IPS-18c (cell line): ENCODE results near the gene DYSF.
"Not testable (repeated sequence)": the region's sequence is repeated elsewhere in the genome, so short reads cannot be mapped to it uniquely, and the experiment has no call there.

Experiments
- H3K4me3 ChIP-seq: 2 replicates; pipeline ENCODE4 v1.7.0; 2013; ENCODE audit warnings: low read depth, mild to moderate bottlenecking, low read length, moderate library complexity; ENCODE audit not compliant: insufficient read depth
- H3K9me3 ChIP-seq: one replicate; pipeline ENCODE4 v1.6.1; 2013; ENCODE audit warnings: mild to moderate bottlenecking, low read length, moderate library complexity; ENCODE audit not compliant: control insufficient read depth, insufficient read depth

Gene DYSF

DNA sequence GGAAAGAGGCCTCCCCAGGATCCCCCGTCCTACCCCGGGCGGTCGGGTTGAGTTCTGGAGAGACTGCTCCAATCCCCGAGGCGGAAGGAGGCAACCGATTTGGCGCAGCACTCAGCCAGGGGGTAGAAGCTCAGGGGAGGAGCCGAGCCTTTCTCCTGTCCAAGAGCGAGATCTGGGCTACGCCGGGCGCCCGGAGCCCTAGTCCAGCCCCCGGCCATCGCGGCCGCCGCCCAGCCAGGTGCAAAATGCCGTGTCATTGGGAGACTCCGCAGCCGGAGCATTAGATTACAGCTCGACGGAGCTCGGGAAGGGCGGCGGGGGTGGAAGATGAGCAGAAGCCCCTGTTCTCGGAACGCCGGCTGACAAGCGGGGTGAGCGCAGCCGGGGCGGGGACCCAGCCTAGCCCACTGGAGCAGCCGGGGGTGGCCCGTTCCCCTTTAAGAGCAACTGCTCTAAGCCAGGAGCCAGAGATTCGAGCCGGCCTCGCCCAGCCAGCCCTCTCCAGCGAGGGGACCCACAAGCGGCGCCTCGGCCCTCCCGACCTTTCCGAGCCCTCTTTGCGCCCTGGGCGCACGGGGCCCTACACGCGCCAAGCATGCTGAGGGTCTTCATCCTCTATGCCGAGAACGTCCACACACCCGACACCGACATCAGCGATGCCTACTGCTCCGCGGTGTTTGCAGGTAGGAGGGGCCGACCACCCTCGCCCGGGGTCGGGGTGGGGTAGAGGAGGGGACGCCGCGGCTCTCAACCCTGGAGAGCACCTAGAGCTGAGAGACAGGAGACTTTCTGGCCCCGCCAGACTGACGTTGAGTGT is at the start of gene DYSF:
DYSF (plus strand) TSS at position 158 of the 817 bp plus-strand sequence.
- H3K4me3 ChIP-seq = peak within 1 kb of the TSS; percentile 53
- H3K9me3 ChIP-seq = no peaks in the 10 kb centered on the region

DNA sequence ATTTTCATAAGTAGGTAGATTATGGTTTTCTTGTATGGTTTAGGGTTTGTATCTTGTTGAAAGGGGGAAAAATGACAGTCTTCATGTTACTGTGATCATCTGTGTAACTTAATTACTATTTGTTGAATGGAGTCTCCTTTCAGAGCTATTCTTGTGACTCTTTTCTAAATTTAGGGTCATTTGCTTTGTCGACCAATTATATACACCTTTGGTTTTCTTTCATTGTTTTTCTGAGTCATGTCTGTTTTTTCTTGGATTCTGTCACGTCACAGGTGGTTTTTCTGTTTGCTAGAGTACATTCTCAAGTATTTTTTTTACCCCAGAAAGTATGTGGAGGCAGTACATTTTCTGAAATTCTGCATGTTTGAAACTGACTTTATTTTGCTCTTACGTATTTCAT is 43.8 kb upstream of the DYSF start:
- Histone ChIP-seq H3K9me3 (no peaks in the 10 kb centered on the region), H3K4me3 (no peak overlapping the region)

DNA sequence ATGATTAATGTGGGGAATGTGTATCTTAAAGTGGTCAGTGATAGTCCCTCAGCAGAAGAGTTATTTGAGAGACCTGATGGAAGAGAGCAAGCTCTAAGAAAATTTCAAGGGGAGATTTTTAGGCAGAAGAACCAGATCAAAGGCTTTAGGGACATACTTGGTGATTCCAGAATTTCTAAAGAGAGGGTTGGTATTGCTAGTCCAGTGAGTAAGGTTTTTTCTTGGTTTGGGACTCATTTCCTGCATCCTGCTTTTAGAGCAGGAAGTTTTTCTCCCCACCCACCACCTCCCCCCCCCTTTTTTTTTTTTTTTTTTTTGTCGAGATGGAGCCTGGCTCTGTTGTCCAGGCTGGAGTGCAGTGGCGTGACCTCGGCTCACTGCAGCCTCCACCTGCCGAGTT is 42.7 kb upstream of the DYSF start:
- Histone ChIP-seq H3K4me3 (no peak overlapping the region), H3K9me3 (no peaks in the 10 kb centered on the region)

DNA sequence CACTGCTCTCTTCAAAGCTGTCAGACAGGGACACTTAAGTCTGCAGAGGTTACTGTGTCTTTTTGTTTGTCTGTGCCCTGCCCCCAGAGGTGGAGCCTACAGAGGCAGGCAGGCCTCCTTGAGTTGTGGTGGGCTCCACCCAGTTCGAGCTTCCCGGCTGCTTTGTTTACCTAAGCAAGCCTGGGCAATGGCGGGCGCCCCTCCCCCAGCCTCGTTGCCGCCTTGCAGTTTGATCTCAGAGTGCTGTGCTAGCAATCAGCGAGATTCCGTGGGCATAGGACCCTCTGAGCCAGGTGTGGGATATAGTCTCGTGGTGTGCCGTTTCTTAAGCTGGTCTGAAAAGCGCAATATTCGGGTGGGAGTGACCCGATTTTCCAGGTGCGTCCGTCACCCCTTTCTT is 36.5 kb upstream of the DYSF start:
- H3K9me3 ChIP-seq, H3K4me3 ChIP-seq: not testable (repeated sequence)

DNA sequence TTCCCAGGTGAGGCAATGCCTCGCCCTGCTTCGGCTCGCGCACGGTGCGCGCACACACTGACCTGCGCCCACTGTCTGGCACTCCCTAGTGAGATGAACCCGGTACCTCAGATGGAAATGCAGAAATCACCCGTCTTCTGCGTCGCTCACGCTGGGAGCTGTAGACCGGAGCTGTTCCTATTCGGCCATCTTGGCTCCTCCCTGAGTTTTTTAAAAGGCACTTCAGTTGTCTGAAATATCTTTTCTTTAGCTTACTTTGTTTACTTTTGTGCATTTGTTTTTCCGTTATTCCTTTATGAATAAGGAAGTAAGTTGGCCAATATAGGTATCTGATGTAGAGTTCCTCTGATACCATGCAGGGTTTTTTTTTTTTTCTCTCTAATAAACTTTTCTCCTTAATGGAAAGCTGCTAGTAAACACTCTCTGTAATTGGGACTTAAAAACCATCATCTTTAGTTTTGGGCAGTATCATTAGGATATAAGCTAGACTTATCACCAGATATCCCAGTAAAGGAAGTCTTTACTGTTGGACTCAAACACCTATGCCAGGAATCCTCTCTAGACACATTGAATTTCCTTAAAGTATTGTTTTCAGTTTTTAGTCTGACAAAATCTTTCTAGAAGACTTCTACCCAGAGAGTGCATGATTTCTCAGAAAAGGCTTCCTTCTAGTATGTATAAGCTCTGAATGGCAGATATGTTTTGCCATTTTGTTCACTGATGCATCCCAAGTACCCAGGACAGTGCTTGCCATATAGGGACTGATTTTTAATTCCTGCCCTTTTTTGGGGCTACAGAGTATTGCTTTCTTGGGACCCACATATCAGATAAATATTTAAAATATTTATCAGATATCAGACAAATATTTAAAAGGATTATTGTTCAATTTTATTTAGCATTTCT is 35.8 kb upstream of the DYSF start:
- Histone ChIP-seq H3K9me3 (no peaks in the 10 kb centered on the region), H3K4me3 (peak overlapping the region; percentile 26; the same call in 1 of the 2 replicates)

DNA sequence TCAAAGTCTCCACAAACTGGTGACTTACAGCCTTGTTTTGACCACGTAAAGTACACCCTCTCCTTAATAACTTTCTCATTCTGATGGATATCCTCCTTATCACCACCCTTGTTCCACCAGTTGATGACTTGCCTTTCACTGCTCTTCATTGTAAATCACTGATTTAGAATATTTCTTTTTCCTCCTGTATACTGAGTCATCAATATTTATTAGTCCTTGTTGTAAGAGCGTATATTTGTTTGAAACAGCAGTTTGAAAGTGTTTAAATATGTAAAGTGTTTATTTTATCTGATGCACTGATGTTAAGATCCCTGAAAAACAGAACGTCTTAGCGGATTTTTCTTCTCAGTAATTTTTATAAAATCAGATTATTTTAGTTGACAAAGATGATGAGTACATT is 34.2 kb upstream of the DYSF start:
- H3K9me3 ChIP-seq = no peaks in the 10 kb centered on the region
- no peak overlapping the region for H3K4me3 ChIP-seq

DNA sequence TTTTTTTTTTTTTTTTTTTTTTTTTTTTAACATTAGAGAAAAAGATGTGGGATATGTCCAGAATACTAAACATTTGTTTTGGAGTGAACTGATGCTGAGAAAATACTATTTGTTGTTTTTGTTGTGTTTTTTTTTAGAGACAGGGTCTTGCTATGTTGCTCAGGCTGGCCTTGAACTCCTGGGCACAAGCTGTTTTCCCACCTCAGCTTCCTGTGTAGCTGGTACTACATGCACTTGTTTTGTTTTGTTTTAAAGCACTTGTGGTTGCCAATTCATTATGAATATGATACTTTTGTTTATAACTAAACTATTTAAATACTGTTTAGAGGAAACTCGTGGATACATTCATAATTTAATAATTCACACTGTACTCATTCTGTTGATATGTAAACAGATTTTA is 33.4 kb upstream of the DYSF start:
- Histone ChIP-seq H3K4me3 (no peak overlapping the region), H3K9me3 (no peaks in the 10 kb centered on the region)

DNA sequence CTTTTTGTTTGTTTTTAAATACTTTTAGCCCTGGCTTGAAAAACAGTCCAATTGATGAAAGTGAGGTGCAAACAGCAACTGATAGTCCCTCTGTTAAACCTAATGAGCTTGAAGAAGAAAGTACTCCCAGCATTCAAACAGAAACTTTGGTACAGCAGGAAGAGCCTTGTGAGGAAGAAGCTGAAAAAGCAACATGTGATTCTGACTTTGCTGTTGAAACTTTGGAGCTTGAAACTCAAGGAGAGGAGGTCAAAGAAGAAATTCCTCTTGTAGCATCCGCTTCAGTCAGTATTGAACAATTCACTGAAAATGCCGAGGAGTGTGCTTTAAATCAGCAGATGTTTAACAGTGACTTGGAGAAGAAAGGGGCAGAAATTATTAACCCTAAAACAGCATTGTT is 30.6 kb upstream of the DYSF start:
- H3K4me3 ChIP-seq = no peak overlapping the region
- no peaks in the 10 kb centered on the region for H3K9me3 ChIP-seq

DNA sequence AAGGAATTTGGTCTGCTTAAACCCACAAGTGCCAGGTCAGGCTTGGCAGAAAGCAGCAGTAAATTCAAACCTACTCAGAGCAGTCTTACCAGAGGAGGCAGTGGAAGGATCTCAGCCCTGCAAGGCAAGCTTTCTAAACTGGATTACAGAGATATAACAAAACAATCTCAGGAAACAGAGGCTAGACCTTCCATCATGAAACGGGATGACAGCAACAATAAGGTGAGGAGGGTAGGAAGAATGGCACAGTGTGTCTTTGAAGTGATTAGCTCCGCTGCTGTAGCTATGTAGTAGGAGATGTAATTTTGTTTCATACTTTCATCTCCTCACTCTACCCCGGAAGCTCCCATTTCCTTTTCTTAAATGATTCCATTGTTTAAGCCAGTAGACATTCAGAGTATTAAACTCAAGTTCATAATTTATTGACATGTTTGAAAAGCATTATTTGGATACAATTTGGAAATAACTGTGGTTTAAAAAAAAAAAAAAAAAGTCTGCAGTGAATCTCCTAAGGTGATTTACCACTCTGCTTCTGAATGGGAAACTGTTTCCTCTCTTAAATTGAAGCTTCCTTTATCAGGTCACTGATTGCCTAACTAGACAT is 29.4 kb upstream of the DYSF start:
- Histone ChIP-seq H3K4me3 (no peak overlapping the region), H3K9me3 (peaks cover 2% of the 10 kb centered on the region)

DNA sequence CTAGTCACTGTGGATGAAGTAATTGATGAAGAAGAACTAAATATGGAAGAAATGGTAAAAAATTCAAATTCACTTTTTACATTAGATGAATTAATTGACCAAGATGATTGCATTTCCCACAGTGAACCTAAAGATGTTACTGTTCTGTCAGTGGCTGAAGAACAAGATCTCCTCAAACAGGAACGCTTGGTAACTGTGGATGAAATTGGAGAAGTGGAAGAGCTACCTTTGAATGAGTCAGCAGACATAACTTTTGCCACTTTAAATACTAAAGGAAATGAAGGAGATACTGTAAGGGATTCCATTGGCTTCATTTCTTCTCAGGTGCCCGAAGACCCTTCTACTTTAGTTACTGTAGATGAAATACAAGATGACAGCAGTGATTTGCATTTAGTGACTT is 26.6 kb upstream of the DYSF start:
- Histone ChIP-seq H3K9me3 (peaks cover 2% of the 10 kb centered on the region), H3K4me3 (no peak overlapping the region)

DNA sequence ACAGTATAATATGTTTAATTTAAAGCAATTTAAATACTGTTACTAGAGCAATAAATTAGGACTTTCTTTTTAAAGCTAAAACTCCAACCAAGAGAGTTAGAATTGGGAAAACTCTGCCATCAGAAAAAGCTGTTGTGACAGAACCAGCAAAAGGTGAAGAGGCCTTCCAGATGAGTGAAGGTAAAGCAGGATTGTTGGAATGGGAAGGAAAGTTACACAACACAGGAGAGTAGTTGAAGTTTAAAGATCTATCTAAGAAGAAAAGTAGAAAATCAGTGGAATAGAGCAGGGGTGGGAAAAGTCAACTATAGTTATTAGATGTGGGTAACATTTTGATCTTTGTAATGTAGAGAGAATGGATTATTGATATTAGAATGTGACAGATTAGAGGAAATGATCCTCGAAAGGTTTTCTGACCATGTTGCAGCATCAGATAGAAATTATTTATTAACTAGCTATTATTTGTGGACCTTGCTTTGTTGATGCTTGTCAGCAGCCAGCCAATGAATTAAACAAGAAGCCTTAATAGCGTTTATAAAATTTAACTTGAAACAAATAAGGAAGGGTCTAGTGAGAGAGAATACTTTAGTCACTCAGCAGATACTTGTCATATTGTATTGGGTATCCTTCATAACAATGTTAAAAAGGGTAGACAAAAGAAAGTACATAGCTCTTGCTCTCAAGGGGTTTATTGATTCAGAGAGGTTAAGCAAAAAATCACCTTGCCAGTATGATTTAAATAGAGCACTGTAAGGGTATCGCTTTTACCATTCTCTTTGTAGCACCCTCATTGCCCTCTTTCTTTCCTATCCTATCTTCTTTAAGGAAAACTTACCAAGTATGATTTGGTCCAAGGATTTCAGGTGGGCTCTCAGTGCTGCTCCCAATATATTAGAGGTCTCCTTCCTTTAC is 24.6 kb upstream of the DYSF start:
- Histone ChIP-seq H3K9me3 (peaks cover 2% of the 10 kb centered on the region), H3K4me3 (no peak overlapping the region)

DNA sequence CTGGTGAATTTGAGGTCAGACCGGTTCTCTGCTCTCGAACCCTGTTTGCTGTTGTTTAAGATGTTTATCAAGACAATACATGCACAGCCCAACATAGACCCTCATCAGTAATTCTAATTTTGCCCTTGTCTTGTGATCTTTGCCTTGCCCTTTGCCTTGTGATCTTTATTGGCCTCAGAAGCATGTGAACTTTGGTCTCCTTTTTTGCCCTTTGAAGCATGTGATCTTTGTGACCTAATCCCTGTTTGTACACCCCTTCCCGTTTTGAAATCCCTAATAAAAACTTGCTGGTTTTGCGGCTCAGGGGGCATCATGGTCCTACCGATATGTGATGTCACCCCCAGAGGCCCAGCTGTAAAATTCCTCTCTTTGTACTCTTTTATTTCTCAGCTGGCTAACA is 8.2 kb upstream of the DYSF start:
- H3K9me3 ChIP-seq, H3K4me3 ChIP-seq: not testable (repeated sequence)

DNA sequence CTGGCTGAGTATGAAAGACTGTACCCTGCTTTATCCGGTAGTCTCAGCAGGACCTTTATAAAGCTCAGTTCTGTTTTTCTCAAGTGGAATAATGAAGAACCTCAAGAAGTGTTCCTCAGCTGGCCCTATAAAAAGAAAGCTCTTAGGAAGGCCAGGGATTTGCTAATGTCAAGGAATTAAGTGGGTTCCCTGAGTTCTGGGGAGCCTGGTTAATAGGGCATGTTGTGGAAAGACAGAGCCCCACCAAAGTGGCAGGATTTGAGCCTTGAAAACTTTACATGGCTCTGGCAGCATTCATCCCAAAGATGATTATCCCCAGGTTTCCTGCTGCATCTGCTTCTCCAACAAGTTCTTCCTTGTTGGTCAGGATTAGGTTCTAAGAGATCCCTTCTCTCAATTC is 6.9 kb upstream of the DYSF start:
- Histone ChIP-seq H3K9me3 (no peaks in the 10 kb centered on the region), H3K4me3 (no peak overlapping the region)

DNA sequence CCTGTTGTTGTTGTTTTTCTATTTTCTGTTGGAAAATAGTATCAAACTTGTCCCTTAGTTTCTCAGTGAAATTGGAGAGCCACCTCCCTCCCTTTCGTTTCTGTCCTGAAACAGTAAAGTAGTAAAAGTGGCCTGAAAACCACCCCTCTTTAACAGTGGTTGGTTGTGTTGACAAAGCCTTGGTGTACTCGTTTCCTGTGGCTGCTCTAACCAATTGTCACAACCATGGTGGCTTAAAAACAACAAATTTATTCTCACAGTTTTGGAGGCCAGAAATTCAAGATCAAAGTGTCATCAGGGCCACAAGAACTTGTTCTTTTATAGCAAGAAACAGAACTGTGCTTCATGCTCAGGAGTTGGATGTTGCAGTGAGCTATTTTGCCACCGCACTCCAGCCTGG is 4.0 kb upstream of the DYSF start:
- no peaks in the 10 kb centered on the region for H3K9me3 ChIP-seq

DNA sequence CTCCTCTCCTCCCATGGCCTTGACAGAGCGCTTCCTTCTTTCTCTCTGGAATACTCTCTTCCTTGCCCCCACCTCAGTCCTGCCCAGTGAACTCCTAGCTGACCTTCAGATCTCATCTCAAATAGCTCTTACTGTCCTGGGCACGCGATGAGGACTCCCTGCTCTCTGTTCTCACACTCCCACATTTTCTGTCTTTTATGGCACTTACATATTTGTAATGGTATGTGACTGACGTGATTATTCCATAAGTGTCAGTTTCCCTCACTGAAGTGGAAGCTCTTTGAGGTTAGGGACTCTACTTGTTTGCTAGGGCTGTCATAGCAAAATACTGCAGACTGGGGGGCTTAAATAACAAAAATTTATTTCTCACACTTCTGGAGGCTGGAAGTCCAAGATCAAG is 1.7 kb upstream of the DYSF start:
- no peaks in the 10 kb centered on the region for H3K9me3 ChIP-seq
- no peak overlapping the region for H3K4me3 ChIP-seq

More for the DNA sequence above, 4.0 kb upstream of the DYSF start:
- no peak overlapping the region for H3K4me3 ChIP-seq

DNA sequence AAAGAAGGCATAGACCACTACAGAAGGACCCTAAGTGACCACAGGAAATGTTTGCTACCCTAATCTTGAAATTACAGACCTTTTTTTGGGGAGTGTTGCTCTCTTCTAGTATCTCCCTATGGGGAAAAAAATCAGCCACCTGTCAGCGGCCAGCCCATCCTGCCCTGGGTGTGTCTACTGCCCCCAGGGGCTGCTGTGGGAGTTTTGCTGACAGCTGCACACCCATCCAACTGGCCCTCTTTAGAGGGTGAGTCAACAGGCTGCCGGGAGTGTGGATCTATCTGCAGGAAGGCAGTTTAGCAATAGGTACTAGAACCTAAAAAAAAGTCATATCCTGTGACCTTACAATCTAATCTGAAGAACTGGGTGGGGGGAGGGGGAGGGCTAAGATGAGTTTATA is 796 bp upstream of the DYSF start:
- H3K9me3 ChIP-seq = no peaks in the 10 kb centered on the region
- no peak overlapping the region for H3K4me3 ChIP-seq
